H9 (cell line): Measurements from ENCODE around the gene ACYP2. TPM values are rescaled to one million over a fixed set of nuclear protein-coding genes. Genes with fewer than 3 reads are reported as not detected.

Experiments used
- DNase-seq: peaks from one replicate; pipeline ENCODE4 v3.0.0-alpha.2; 2017
- H2AFZ ChIP-seq: one replicate; pipeline ENCODE4 v1.6.1; 2013; ENCODE audit warnings: mild to moderate bottlenecking, low read length, control low read depth, moderate library complexity
- H2AK5ac ChIP-seq: 2 replicates; pipeline ENCODE4 v1.6.1; 2013; ENCODE audit warnings: low read length, control low read depth, mixed read lengths; ENCODE audit not compliant: insufficient read length
- H2BK120ac ChIP-seq: one replicate; pipeline ENCODE4 v1.6.1; 2013; ENCODE audit warnings: low read depth, mild to moderate bottlenecking, low read length, control low read depth, inconsistent platforms; ENCODE audit not compliant: poor library complexity, severe bottlenecking
- H2BK12ac ChIP-seq: 2 replicates; pipeline ENCODE4 v1.6.1; 2013; ENCODE audit warnings: low read length, control low read depth, mixed read lengths, low read depth; ENCODE audit not compliant: insufficient read length
- H2BK15ac ChIP-seq: 2 replicates; pipeline ENCODE4 v1.6.1; 2013; ENCODE audit warnings: low read depth, low read length, control low read depth
- H2BK20ac ChIP-seq: one replicate; pipeline ENCODE4 v1.6.1; 2013; ENCODE audit warnings: low read depth, mild to moderate bottlenecking, low read length, control low read depth, inconsistent platforms; ENCODE audit not compliant: poor library complexity, severe bottlenecking
- H2BK5ac ChIP-seq: 2 replicates; pipeline ENCODE4 v1.6.1; 2013; ENCODE audit warnings: low read length, control low read depth, mixed read lengths; ENCODE audit not compliant: insufficient read length
- H3K14ac ChIP-seq: 2 replicates; pipeline ENCODE4 v1.6.1; 2013; ENCODE audit warnings: low read length, control low read depth; ENCODE audit not compliant: insufficient read depth
- H3K18ac ChIP-seq: 2 replicates; pipeline ENCODE4 v1.6.1; 2013; ENCODE audit warnings: low read depth, mild to moderate bottlenecking, mixed read lengths, low read length, control low read depth; ENCODE audit not compliant: insufficient read length
- H3K23ac ChIP-seq: 2 replicates; pipeline ENCODE4 v1.6.1; 2013; ENCODE audit warnings: low read length, control low read depth, mixed read lengths, low read depth; ENCODE audit not compliant: insufficient read length
- H3K23me2 ChIP-seq: 2 replicates; pipeline ENCODE4 v1.6.1; 2013; ENCODE audit warnings: low read depth, mild to moderate bottlenecking, mixed read lengths, low read length, control low read depth; ENCODE audit not compliant: insufficient read length, poor library complexity, severe bottlenecking
- H3K27ac ChIP-seq: 2 replicates; pipeline ENCODE4 v1.5.1; 2013; ENCODE audit warnings: low read length, control low read depth, mixed read lengths, low read depth; ENCODE audit not compliant: insufficient read length
- H3K27me3 ChIP-seq: 2 replicates; pipeline ENCODE4 v1.6.1; 2013; ENCODE audit warnings: low read length, control low read depth, inconsistent platforms; ENCODE audit not compliant: insufficient read depth
- H3K4ac ChIP-seq: 2 replicates; pipeline ENCODE4 v1.6.1; 2013; ENCODE audit warnings: low read depth, mild to moderate bottlenecking, control low read depth, inconsistent platforms, low read length, moderate library complexity
- H3K4me1 ChIP-seq: 2 replicates; pipeline ENCODE4 v1.6.1; 2013; ENCODE audit warnings: low read length, control low read depth, inconsistent platforms; ENCODE audit not compliant: insufficient read depth
- H3K4me2 ChIP-seq: 2 replicates; pipeline ENCODE4 v1.6.1; 2013; ENCODE audit warnings: low read length, control low read depth, mixed read lengths; ENCODE audit not compliant: insufficient read length, insufficient read depth
- H3K56ac ChIP-seq: 2 replicates; pipeline ENCODE4 v1.6.1; 2013; ENCODE audit warnings: low read depth, mild to moderate bottlenecking, mixed read lengths, low read length, control low read depth; ENCODE audit not compliant: insufficient read length
- H3K79me1 ChIP-seq: 2 replicates; pipeline ENCODE4 v1.6.1; 2013; ENCODE audit warnings: low read depth, mild to moderate bottlenecking, moderate library complexity, low read length, control low read depth, inconsistent platforms; ENCODE audit not compliant: insufficient read depth, poor library complexity, severe bottlenecking
- H3K79me2 ChIP-seq: 2 replicates; pipeline ENCODE4 v1.6.1; 2013; ENCODE audit warnings: low read length, control low read depth, inconsistent platforms; ENCODE audit not compliant: insufficient read depth
- H3K9ac ChIP-seq: 2 replicates; pipeline ENCODE4 v1.6.1; 2013; ENCODE audit warnings: low read length, control low read depth, mixed read lengths; ENCODE audit not compliant: insufficient read length; ENCODE audit errors: extremely low read depth
- H3K9me3 ChIP-seq: one replicate; pipeline ENCODE4 v1.6.1; 2013; ENCODE audit warnings: low read depth, low read length, inconsistent platforms; ENCODE audit not compliant: control insufficient read depth
- H3T11ph ChIP-seq: one replicate; pipeline ENCODE4 v1.6.1; 2013; ENCODE audit warnings: mild to moderate bottlenecking, low read length, control low read depth, inconsistent platforms
- H4K20me1 ChIP-seq: one replicate; pipeline ENCODE4 v1.6.1; 2013; ENCODE audit not compliant: control insufficient read depth, insufficient read length, insufficient read depth
- H4K5ac ChIP-seq: 2 replicates; pipeline ENCODE4 v1.6.1; 2013; ENCODE audit warnings: low read depth, mild to moderate bottlenecking, mixed read lengths, low read length, control low read depth; ENCODE audit not compliant: insufficient read length
- H4K8ac ChIP-seq: replicated peaks from 2 replicates; pipeline ENCODE4 v1.6.1; 2013; ENCODE audit warnings: low read length, control low read depth, mixed read lengths, low read depth; ENCODE audit not compliant: insufficient read length
- H4K91ac ChIP-seq: 2 replicates; pipeline ENCODE4 v1.6.1; 2013; ENCODE audit warnings: low read depth, mild to moderate bottlenecking, moderate library complexity, mixed read lengths, low read length, control low read depth; ENCODE audit not compliant: insufficient read length
- H3K27ac Mint-ChIP-seq, 3 experiments: 2 replicates in 2 of 3; 3 replicates in 1 of 3; pipeline ENCODE4 v1.8.0; 2020 to 2021; ENCODE audit warnings: mixed read lengths in 3 of 3, mild to moderate bottlenecking in 1 of 3, moderate library complexity in 1 of 3
- H3K27me3 Mint-ChIP-seq: 2 replicates; pipeline ENCODE4 v1.8.0; 2021; ENCODE audit warnings: low read depth, mild to moderate bottlenecking, moderate library complexity, mixed read lengths
- H3K36me3 Mint-ChIP-seq, 3 experiments: 2 replicates in 2 of 3; 3 replicates in 1 of 3; pipeline ENCODE4 v1.8.0; 2020 to 2021; ENCODE audit warnings: low read depth in 3 of 3, mixed read lengths in 3 of 3; ENCODE audit not compliant: insufficient read depth in 1 of 3
- H3K4me1 Mint-ChIP-seq, 2 experiments: 2 replicates each; pipeline ENCODE4 v1.8.0; 2020; ENCODE audit warnings: mixed read lengths in 2 of 2
- H3K4me3 Mint-ChIP-seq, 2 experiments: 2 replicates in 1 of 2; 3 replicates in 1 of 2; pipeline ENCODE4 v1.8.0; 2020 to 2021; ENCODE audit warnings: mild to moderate bottlenecking in 2 of 2, mixed read lengths in 2 of 2, moderate library complexity in 1 of 2
- H3K9me3 Mint-ChIP-seq, 2 experiments: 2 replicates in 1 of 2; 3 replicates in 1 of 2; pipeline ENCODE4 v1.8.0; 2020; ENCODE audit warnings: mild to moderate bottlenecking in 2 of 2, mixed read lengths in 2 of 2, moderate library complexity in 1 of 2
- CTCF ChIP-seq: fragments of 200-600 bp; sonication (generic); conservative IDR thresholded peaks from 3 replicates; pipeline ENCODE4 v1.8.0; 2021; ENCODE audit warnings: antibody characterized with exemption, mild to moderate bottlenecking
- WGBS: extraction: QIAGEN DNeasy Blood & Tissue Kit; methylation state at CpG from one replicate; pipeline ENCODE4 v1.1.7; 2013; ENCODE audit warnings: missing lambda C conversion rate, low lambda C conversion rate, mixed read lengths; ENCODE audit not compliant: insufficient read length; ENCODE audit errors: extremely low coverage; 5-methylcytosine and 5-hydroxymethylcytosine counted together
- total RNA-seq: library from RNA; stranded (reverse); gene quantifications from 2 replicates; pipeline ENCODE4 v1.2.1, GENCODE V29; 2021

ACYP2 gene
- total RNA-seq, 1 experiment from 2014 or later = 3.2 TPM

GRCh38 chr2:54317973-54318372 is 202.6 kb downstream of the ACYP2 start:
- Histone ChIP-seq H2AFZ (no peak overlapping the region), H4K8ac (no peak overlapping the region)
- no peak overlapping the region for H3K27ac Mint-ChIP-seq

More at GRCh38 chr2:54317973-54318372, 202.6 kb downstream of the ACYP2 start:
- Histone ChIP-seq H4K91ac (no peak overlapping the region), H3K4me2 (no peak overlapping the region), H3K9me3 (no peaks in the 10 kb centered on the region), H4K5ac (no peak overlapping the region), H2BK20ac (no peak overlapping the region), H3K23ac (no peak overlapping the region), H2AK5ac (no peak overlapping the region), H2BK15ac (no peak overlapping the region), H3K18ac (no peak overlapping the region), H2BK12ac (no peak overlapping the region), H3T11ph (no peak overlapping the region), H3K9ac (no peak overlapping the region), H3K27me3 (no peaks in the 10 kb centered on the region), H2BK5ac (no peak overlapping the region), H3K79me2 (no peaks in the 10 kb centered on the region), H3K79me1 (no peaks in the 10 kb centered on the region), H3K14ac (no peak overlapping the region), H3K4ac (no peak overlapping the region), H3K56ac (no peak overlapping the region), H3K27ac (no peak overlapping the region), H3K4me1 (no peaks in the 10 kb centered on the region), H3K23me2 (no peaks in the 10 kb centered on the region), H4K20me1 (no peaks in the 10 kb centered on the region), H2BK120ac (no peak overlapping the region)
- Mint-ChIP-seq H3K9me3 (peaks cover 0 to 2% of the 10 kb centered on the region in 2 experiments; a peak in 1 of 5 replicates), H3K36me3 (no peaks in the 10 kb centered on the region), H3K4me3 (no peak overlapping the region), H3K27me3 (no peaks in the 10 kb centered on the region; the same call in 1 of the 2 replicates), H3K4me1 (peaks cover 0 to 4% of the 10 kb centered on the region in 2 experiments; a peak in 1 of 4 replicates)
- no peak for DNase-seq
- WGBS = no CpG with 5 or more reads among the region's 2 CpGs
- TF ChIP-seq CTCF = no peak
